ENCODE measurements around the gene CIPC.

CIPC gene

GRCh38 chr14:77058117-77058516, 39.9 kb upstream of the CIPC start:
- DNase-seq (ENCODE audit: extremely low read depth, low read depth): no peak
- TF ChIP-seq CTCF (IDR thresholded peaks at IDR 0.05; ENCODE audit: low read depth, low read length): no peak

DNA sequence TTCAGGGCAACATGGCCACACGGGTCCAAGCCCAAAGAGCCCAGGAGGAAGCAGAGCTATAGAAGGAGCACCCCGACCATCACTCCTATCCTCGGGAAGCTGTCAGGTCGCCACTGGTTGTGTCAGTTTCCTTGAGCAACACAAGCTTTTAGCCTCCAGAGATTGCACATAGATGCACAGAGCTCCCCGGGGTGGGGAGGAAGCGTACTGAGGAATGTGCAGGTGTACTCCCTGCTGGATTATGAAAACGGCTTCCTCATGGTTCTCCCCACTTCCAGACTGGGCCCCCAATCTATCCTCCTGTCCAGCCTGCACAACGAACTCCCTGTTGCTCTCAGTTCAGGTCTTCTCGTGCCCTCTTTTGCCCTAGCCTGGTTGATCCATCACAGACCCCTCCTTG, 39.3 kb upstream of the CIPC start:
- DNase-seq (ENCODE audit: extremely low read depth, low read depth): no peak
- no peak for TF ChIP-seq CTCF (IDR thresholded peaks at IDR 0.05; ENCODE audit: low read depth, low read length)

DNA sequence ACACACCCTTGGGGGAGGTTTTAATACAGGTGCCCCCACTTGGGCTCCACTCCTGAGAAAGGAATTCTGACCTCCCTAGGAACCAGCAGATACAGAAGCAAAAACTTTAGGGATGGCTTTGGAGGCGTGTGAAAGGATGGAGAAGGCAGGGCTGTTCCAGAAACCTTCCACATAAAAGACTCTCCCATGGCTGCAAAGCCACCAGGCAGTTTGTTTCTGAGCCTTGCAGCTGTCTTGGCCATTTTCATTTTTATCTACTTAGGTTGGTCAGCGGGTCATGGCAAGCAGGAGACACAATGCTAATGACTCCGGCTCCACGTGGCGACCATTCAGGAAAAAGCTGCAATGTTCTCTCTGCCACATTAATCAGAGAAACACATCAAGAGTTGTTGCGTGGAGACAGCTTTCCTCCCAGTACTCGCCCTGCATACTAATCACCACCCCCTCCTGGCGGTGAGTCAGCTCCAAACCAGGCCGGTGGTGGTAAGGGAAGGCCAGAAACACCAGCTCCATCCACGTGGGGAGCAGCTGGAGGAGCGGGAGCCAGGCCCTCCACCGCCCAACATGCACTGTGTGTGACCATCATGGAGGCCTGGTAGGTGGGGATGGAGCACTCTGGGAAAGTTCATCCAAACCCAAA, 38.7 kb upstream of the CIPC start:
- peak; percentile 42 for DNase-seq (ENCODE audit: extremely low read depth, low read depth)
- peak; percentile 29 for TF ChIP-seq CTCF (IDR thresholded peaks at IDR 0.05; ENCODE audit: low read depth, low read length)

- DNase-seq (ENCODE audit: extremely low read depth, low read depth): no peak
- no peak for TF ChIP-seq CTCF (IDR thresholded peaks at IDR 0.05; ENCODE audit: low read depth, low read length)
Measured at GRCh38 chr14:77061630-77062257, 36.3 kb upstream of the CIPC start.

DNA sequence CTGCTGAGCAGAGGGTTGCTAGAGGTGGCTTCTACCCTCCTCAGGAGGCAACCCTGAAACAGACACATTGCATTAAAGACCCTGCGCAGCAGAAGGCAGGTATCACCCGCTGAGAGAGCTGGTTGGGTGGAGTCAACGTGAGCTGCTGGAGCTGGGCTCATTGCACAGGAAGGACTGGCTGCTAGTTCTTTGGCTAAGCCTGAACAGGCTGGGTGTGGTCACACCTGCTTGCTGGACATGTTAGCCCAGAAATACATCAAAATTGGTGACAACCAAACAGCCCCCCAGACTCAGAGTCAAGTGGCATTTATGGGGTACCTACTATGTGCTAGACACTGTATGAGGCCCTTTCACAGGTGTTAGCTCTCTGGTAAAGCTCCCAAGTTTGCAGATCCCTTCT, 35.8 kb upstream of the CIPC start:
- DNase-seq (ENCODE audit: extremely low read depth, low read depth): no peak
- no peak for TF ChIP-seq CTCF (IDR thresholded peaks at IDR 0.05; ENCODE audit: low read depth, low read length)

DNA sequence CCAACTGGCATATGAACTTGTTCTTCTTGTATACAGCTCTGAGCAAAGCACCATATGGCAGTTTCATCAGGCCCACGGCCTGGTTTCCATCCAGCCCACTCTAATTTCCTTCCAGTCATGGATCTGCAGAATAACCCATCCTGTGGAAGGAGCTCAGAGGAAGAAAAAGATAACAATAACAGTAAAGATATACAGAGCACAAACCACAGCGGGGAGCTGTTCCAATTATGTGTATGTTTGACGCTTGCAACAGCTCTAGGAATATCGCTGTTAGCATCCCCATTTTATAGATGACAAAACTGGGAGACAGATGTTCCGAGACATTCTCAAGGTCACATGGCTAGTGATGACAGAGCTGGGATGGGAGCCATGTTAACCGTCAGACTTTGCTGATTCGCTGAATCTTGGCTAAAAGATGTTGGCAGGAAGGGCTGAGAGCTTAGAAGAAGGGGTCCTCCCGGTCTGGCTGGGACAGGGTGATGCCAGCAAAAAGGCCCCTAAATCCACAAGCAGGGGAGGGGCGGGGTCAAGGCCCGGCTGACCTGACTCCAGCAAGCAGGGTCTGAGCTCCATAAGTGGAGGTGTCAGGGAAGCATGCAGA, 34.4 kb upstream of the CIPC start:
- DNase-seq (ENCODE audit: extremely low read depth, low read depth): no peak
- TF ChIP-seq CTCF (IDR thresholded peaks at IDR 0.05; ENCODE audit: low read depth, low read length): no peak

- no peak for DNase-seq (ENCODE audit: extremely low read depth, low read depth)
- no peak for TF ChIP-seq CTCF (IDR thresholded peaks at IDR 0.05; ENCODE audit: low read depth, low read length)
Measured at GRCh38 chr14:77064521-77065178, 33.4 kb upstream of the CIPC start.

Measured in AG09319 (cell line).